Activated T-helper 1 cell treated with anti-CD3 and anti-CD28 coated beads, Interleukin-12 subunit alpha, Interleukin-12 subunit beta, Interleukin-2, Interleukin-4 antibody, amounts not matched to agents 30 ng/mL and 10 ng/mL and 1 ng/mL, durations not matched to agents 14 hours and 24 hours and 36 hours (primary cell): ENCODE results near the gene DOCK11. TPM values are rescaled to one million over a fixed set of nuclear protein-coding genes. Genes with fewer than 3 reads are reported as not detected.
"Not testable (repeated sequence)": the region's sequence is repeated elsewhere in the genome, so short reads cannot be mapped to it uniquely, and the experiment has no call there.

Experiments used
- DNase-seq: peaks from one replicate; pipeline ENCODE4 v3.0.0; 2021; ENCODE audit warnings: low spot score
- H3K27ac Mint-ChIP-seq: one replicate; pipeline ENCODE4 v1.8.0; 2021; ENCODE audit warnings: mild to moderate bottlenecking, mixed read lengths
- H3K27me3 Mint-ChIP-seq: one replicate; pipeline ENCODE4 v1.8.0; 2022; ENCODE audit warnings: mild to moderate bottlenecking, moderate library complexity, mixed read lengths; ENCODE audit not compliant: insufficient read depth
- H3K36me3 Mint-ChIP-seq: one replicate; pipeline ENCODE4 v1.8.0; 2021; ENCODE audit warnings: low read depth, mixed read lengths
- H3K4me1 Mint-ChIP-seq: one replicate; pipeline ENCODE4 v1.8.0; 2021; ENCODE audit warnings: low read depth, mixed read lengths
- H3K4me3 Mint-ChIP-seq: one replicate; pipeline ENCODE4 v1.8.0; 2021; ENCODE audit warnings: mild to moderate bottlenecking, moderate library complexity, mixed read lengths
- H3K9me3 Mint-ChIP-seq: one replicate; pipeline ENCODE4 v1.8.0; 2021; ENCODE audit warnings: mixed read lengths
- intact Hi-C: fragments of 100-400 bp; cut with micrococcal nuclease; formaldehyde crosslinking; loops from one replicate; pipeline ENCODE4 v1.15.1; 2024
- total RNA-seq: library from RNA; stranded (reverse); gene quantifications from 2 replicates; pipeline ENCODE4 v1.2.3, GENCODE V29; 2022

Gene DOCK11
- total RNA-seq, 1 donor from 2014 or later, result 28.6 TPM

DNA sequence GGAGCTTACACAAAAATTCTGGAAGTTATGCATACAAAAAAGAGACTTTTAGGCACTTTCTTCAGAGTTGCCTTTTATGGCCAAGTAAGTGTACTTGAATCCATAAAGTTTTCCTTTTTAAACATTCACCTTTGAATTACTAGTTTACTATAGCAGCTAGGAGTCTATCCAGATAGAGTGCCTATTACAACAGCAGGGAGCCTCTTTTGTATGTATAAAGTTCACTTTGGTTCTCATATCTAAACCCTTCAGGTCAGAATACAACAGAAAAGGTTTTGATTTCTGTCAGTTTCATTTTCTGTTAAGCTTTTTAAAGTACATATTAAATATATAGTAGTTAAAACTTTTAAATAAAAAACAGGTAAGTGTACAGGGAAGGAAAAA is 180.3 kb downstream of the DOCK11 start:
- Mint-ChIP-seq H3K4me3 (no peak overlapping the region), H3K9me3 (no peaks in the 10 kb centered on the region), H3K27me3 (no peaks in the 10 kb centered on the region), H3K4me1 (no peaks in the 10 kb centered on the region), H3K27ac (no peak overlapping the region), H3K36me3 (peaks cover 20% of the 10 kb centered on the region)
- intact Hi-C loops, result no loop called here
- DNase-seq, result no peak

DNA sequence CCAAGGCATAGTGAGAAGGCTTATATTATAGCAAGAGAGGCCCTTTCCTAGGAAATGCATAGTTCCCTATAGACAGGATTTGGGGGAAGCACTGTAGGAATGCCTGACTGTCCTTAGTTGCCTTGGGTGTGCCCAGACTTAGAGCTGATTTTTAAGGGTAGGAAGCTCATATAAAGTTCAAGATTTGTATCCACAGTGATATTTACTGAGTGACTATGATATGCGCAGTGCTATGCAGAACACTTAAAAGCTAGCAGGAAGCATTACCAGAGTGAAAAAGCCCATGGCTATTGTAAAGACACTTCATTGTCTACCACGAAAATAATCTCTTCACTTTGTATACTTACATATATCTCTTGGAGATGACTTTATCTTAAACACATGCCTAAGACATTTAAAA is 181.7 kb downstream of the DOCK11 start:
- no peak overlapping the region for H3K4me3 Mint-ChIP-seq
- H3K36me3 Mint-ChIP-seq, result peaks cover 20% of the 10 kb centered on the region
- H3K27ac Mint-ChIP-seq, result no peak overlapping the region
- no peaks in the 10 kb centered on the region for H3K27me3 Mint-ChIP-seq
- H3K9me3 Mint-ChIP-seq, result no peaks in the 10 kb centered on the region
- H3K4me1 Mint-ChIP-seq, result no peaks in the 10 kb centered on the region
- DNase-seq, result no peak
- intact Hi-C loops, result no loop called here

DNA sequence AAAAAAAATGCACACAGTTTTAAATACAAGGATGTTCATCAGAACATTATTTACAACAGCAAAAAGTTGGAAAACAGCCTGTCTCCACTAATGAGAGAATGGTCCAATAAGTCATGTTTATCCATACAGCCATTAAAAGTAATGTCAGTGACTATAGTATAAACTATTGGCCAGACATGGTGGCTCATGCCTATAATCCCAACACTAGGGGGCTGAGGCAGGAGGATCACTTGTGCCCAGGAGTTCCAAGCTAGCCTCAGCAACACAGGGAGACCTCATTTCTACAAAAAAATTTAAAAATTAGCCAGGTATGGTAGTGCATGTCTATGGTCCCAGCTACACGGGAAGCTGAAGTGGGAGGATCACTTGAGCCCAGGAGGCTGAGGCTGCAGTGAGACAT is 183.7 kb downstream of the DOCK11 start:
- Mint-ChIP-seq H3K9me3 (no peaks in the 10 kb centered on the region), H3K4me3 (no peak overlapping the region), H3K27ac (no peak overlapping the region), H3K36me3 (peaks cover 16% of the 10 kb centered on the region), H3K27me3 (no peaks in the 10 kb centered on the region), H3K4me1 (no peaks in the 10 kb centered on the region)
- intact Hi-C loops, result no loop called here
- no peak for DNase-seq

DNA sequence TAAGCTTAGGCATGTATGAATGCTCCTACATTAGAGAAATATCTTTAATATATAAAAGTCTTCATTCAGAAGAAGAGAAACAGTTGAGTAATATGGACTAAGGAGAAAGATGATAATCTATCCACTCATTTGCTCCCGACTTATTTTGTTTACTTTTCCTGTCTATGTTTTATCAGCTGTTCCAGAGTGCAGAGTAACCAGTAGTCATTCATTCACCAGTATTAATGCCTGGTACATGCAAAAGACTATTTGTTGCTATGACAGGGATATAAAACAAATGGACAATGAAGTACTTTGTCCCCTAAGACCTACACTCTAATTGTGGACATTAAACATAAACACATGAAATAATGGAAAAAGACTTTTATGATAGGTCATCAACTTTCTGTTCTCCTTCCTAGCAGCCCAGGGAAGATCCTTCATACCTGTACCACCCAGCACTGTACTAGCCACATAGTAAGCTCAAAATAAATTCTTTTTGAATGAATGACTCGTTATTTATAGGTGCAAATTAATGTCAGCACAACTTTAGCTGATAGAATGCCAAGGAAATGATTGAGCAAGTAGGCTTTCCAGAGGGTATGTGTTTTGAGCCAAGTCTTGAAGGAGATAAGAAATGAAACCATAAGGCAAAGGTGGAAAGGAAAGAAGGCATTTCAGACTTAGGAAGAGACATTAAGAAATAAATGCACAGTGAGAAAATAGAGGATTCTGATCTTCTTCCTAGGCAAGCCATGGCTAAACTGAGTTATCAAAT is 186.8 kb downstream of the DOCK11 start:
- intact Hi-C loops, result no loop called here
- H3K27ac Mint-ChIP-seq, result no peak overlapping the region
- H3K9me3 Mint-ChIP-seq, result no peaks in the 10 kb centered on the region
- no peaks in the 10 kb centered on the region for H3K27me3 Mint-ChIP-seq
- DNase-seq, result no peak
- no peak overlapping the region for H3K4me3 Mint-ChIP-seq
- peaks cover 10% of the 10 kb centered on the region for H3K36me3 Mint-ChIP-seq
- no peaks in the 10 kb centered on the region for H3K4me1 Mint-ChIP-seq

DNA sequence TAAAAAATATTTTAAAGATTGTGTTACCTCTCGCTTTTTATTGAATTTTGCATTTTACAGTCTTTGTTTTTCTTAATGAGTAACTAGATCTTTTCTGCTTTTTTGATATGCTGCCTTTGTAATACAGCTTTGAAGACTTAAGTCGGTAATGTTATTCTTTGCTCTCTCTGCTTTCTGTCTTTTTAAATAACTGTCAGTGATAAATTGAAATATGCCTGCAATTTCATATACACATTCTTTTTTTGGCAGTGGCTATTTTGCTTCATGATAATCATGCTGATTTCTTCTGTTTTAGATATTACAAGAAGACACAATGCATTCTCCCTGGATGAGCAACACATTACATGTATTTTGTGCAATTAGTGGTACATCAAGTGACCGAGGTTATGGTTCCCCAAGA is 189.8 kb downstream of the DOCK11 start:
- H3K4me1 Mint-ChIP-seq, result no peaks in the 10 kb centered on the region
- H3K4me3 Mint-ChIP-seq, result no peak overlapping the region
- H3K9me3 Mint-ChIP-seq, result no peaks in the 10 kb centered on the region
- no peak for DNase-seq
- no peaks in the 10 kb centered on the region for H3K27me3 Mint-ChIP-seq
- intact Hi-C loops, result no loop called here
- peaks cover 13% of the 10 kb centered on the region for H3K36me3 Mint-ChIP-seq
- no peak overlapping the region for H3K27ac Mint-ChIP-seq

DNA sequence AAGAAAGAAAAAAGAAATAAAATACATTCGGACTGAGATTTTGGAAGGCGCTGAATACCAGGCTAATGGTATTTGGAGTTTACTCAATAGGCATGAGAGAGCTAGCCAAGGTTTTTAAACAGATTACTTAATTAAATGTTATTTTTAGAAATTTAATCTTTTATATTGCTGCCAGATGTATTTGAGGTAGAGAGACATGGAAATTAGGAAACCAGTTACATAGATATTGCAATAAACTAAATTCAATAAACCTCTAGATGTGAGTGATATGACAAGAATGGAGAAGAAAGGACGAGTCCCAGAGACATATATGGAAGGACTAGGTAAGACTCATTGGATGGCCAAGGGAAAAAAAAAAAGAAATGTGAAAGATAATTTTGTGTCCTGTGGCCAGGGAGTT is 193.3 kb downstream of the DOCK11 start:
- intact Hi-C loops, result no loop called here

DNA sequence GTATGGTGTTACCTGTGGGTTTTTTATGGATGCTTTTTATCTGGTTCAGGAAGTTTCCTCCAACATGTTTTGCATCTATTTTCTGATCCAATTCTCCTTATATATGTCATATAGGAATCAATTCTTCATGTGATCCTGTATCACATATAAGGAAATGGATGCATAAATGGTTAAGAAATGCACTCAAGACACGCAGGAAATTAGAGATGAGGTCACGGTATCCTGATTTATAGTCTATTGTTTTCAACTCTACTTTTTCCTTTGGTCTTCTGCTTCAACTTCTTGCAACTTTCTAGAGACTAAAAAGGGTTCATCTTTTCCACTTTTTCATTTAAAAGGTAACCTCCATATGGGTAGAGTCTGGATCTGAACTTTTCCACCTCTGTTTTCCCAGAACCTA is 198.2 kb downstream of the DOCK11 start:
- no peak for DNase-seq
- Mint-ChIP-seq H3K27me3 (no peaks in the 10 kb centered on the region), H3K27ac (no peak overlapping the region), H3K36me3 (peaks cover 10% of the 10 kb centered on the region), H3K4me1 (no peaks in the 10 kb centered on the region), H3K4me3 (no peak overlapping the region), H3K9me3 (no peaks in the 10 kb centered on the region)
- intact Hi-C loops, result no loop called here

More for the DNA sequence above, 193.3 kb downstream of the DOCK11 start:
- H3K4me3 Mint-ChIP-seq, result no peak overlapping the region
- DNase-seq, result no peak
- no peak overlapping the region for H3K27ac Mint-ChIP-seq
- peaks cover 12% of the 10 kb centered on the region for H3K36me3 Mint-ChIP-seq
- no peaks in the 10 kb centered on the region for H3K9me3 Mint-ChIP-seq
- H3K4me1 Mint-ChIP-seq, result no peaks in the 10 kb centered on the region
- no peaks in the 10 kb centered on the region for H3K27me3 Mint-ChIP-seq

DNA sequence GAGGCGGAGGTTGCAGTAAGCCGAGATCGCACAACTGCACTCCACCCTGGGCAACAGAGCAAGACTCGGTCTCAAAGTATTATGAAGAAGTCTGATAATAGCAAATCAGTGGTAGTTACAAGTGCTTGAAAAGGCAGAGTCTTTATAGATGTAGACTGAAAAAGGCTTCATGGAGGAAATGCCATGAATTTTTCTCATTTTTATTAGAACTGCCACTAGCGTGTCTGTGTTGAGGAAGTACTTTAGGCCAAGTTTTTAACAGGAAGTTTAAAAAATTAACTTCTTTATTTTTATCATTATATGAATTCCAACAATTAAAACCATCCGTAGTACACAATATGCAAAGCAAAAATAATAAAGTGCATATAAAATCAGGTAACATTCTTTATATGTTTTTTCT is 199.0 kb downstream of the DOCK11 start:
- H3K4me3 Mint-ChIP-seq, result no peak overlapping the region
- no peaks in the 10 kb centered on the region for H3K9me3 Mint-ChIP-seq
- peaks cover 12% of the 10 kb centered on the region for H3K36me3 Mint-ChIP-seq
- no peaks in the 10 kb centered on the region for H3K4me1 Mint-ChIP-seq
- H3K27ac Mint-ChIP-seq, result no peak overlapping the region
- intact Hi-C loops, result no loop called here
- no peaks in the 10 kb centered on the region for H3K27me3 Mint-ChIP-seq
- DNase-seq, result no peak

DNA sequence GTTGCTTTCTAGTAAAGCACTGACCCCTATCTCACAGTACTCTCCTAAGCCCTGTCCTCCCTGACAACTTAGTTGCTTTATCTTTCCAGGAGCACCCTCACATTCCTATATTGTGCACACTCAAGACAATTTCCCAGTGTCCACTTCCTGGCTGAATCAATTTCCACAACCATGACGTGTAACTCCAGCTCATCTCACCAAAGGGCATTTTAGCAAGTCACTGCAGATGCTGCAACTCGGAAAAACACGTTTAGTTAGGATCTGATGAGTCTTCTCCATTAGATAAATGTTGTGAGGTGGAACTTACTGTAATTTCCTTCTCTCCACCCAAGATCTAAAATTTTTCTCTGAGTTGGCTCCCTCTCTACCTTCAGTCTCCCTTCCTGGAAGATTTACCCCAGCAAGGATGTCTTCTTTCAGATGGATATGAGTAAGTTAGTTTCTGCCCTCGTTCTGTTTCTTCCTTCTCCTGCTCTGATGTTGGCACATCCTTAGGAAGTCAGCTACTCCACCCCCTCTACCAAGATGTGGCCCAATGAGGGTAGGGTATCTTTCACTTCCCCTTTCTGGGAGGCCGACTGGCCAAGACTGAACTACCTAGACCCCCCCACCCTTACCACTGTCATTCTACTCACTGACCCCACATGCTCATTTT is 203.0 kb downstream of the DOCK11 start:
- Mint-ChIP-seq H3K4me3 (no peak overlapping the region), H3K27ac (peak overlapping the region; percentile 23), H3K4me1 (no peaks in the 10 kb centered on the region), H3K36me3 (peaks cover 7% of the 10 kb centered on the region), H3K27me3 (no peaks in the 10 kb centered on the region), H3K9me3 (no peaks in the 10 kb centered on the region)
- no peak for DNase-seq
- intact Hi-C loops, result no loop called here

DNA sequence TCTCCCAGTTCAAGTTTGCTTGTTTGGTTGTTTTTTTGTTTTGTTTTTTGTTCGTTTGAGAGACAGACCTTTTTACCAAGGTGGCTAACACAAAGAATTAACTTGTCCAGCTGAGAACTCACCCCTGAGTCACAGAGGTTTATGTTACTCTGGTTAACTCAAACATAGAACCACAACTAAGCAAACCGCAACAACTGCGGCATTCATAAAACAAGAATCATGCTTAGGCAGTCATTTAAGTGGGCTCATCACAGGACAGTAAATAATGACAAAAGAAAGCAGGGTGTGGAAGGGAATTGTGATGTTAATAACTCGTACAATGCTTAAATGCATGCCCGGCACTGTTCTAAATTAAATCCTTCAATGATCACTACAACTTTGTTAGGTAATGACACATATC is 207.1 kb downstream of the DOCK11 start:
- intact Hi-C loops, result no loop called here
- Mint-ChIP-seq H3K9me3 (no peaks in the 10 kb centered on the region), H3K36me3 (peaks cover 4% of the 10 kb centered on the region), H3K4me3 (no peak overlapping the region), H3K4me1 (no peaks in the 10 kb centered on the region), H3K27ac (no peak overlapping the region), H3K27me3 (no peaks in the 10 kb centered on the region)
- no peak for DNase-seq

DNA sequence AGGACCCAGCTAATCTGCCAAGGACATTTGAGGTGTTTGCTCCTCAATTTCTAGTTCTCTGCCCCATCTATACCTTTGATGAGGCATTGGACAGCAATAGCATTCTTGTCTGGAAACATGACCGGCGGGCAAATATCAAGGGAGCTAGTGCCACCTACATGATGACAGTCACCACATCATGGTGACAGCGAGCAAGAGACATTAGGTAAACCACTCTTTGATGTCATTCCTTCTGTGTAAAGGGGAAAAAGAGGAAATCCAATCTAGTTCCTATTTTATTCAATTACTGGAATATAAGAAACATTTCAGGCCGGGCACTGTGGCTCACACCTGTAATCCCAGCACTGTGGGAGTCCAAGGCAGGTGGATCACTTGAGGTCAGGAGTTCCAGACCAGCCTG is 211.1 kb downstream of the DOCK11 start:
- Mint-ChIP-seq H3K4me1 (no peaks in the 10 kb centered on the region), H3K9me3 (no peaks in the 10 kb centered on the region), H3K36me3 (no peaks in the 10 kb centered on the region), H3K4me3 (no peak overlapping the region), H3K27me3 (no peaks in the 10 kb centered on the region), H3K27ac (no peak overlapping the region)
- intact Hi-C loops, result no loop called here
- no peak for DNase-seq

DNA sequence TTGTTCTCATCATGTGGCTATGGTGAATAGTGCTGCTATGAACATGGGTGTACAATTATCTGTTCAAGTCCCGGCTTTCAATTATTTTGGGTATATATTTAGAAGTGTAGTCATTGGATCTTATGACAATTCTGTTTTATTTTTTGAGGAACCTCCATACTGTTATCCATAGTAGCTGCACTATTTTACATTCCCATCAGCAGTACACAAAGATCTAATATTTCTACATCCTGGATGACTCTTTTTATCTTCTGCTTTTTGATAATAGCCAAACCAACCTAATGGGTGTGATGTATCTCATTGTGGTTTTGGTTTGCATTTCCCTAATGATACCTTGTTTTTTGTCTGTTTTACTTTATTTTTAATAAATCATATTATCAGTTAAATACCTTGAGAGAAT is 218.9 kb downstream of the DOCK11 start:
- Mint-ChIP-seq H3K4me1 (no peaks in the 10 kb centered on the region), H3K27ac (no peak overlapping the region), H3K9me3 (no peaks in the 10 kb centered on the region), H3K27me3 (peaks cover 4% of the 10 kb centered on the region), H3K36me3 (no peaks in the 10 kb centered on the region), H3K4me3 (no peak overlapping the region)
- DNase-seq, result no peak
- intact Hi-C loops, result no loop called here

DNA sequence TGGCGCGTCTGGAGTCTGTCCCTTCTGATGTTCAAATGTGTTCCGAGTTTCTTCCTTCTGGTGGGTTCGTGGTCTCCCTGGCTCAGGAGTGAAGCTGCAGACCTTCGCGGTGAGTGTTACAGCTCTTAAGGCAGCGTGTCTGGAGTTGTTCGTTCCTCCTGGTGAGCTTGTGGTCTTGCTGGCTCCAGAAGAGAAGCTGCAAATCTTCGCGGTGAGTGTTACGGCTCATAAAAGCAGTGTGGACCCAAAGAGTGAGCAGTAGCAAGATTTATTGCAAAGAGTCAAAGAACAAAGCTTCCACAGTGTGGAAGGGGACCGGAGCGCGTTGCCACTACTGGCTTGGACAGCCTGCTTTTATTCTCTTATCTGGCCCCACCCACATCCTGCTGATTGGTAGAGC is 220.3 kb downstream of the DOCK11 start:
- H3K27me3 Mint-ChIP-seq, H3K36me3 Mint-ChIP-seq, H3K4me3 Mint-ChIP-seq, H3K27ac Mint-ChIP-seq, H3K4me1 Mint-ChIP-seq, H3K9me3 Mint-ChIP-seq, intact Hi-C loops, DNase-seq: not testable (repeated sequence)

DNA sequence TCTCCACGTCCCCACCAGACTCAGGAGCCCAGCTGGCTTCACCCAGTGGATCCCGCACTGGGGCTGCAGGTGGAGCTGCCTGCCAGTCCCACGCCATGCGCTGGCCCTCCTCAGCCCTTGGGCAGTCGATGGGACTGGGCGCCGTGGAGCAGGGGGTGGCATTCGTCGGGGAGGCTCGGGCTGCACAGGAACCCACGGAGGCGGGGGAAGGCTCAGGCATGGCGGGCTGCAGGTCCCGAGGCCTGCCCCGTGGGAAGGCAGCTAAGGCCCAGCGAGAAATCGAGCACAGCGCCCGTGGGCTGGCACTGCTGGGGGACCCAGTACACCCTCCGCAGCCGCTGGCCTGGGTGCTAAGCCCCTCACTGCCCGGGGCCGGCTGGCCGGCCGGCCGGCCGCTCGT is 221.2 kb downstream of the DOCK11 start:
- H3K4me3 Mint-ChIP-seq, H3K27me3 Mint-ChIP-seq, DNase-seq, H3K4me1 Mint-ChIP-seq, intact Hi-C loops, H3K36me3 Mint-ChIP-seq, H3K9me3 Mint-ChIP-seq, H3K27ac Mint-ChIP-seq: not testable (repeated sequence)
